ENCODE data around the gene DPYD. TPM values are rescaled to one million over a fixed set of nuclear protein-coding genes. Genes with fewer than 3 reads are reported as not detected.

DPYD gene
- total RNA-seq, 1 experiment from 2014 or later, result 0.46 TPM

DNA sequence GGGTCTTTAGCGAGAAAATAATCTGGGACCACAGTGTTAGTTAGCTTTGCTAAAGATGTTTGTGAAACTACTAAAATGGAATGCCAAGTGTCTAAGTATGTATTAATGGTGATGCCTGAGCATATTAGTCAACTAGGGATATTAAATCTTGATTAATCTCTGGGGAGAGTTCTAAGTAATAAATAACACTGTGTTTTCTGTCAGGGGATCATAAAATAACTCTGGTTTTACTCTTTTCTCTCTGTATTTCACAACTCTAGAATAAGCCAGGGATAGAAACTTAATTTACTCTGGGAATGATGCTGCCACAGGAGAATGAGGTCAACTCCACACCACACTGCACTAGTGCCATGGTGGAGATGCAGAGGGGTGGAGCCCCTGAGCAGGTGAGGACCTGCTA lies 800.0 kb downstream of the DPYD start:
- Mint-ChIP-seq H3K27me3 (ENCODE audit: low read depth) (peaks cover 3% of the 10 kb centered on the region), H3K4me3 (no peak overlapping the region), H3K27ac (no peak overlapping the region), H3K9me3 (no peaks in the 10 kb centered on the region), H3K4me1 (peaks cover 36% of the 10 kb centered on the region), H3K36me3 (no peaks in the 10 kb centered on the region)
- POLR2A ChIA-PET, result no interaction called here
- no peak for ATAC-seq
- DNase-seq (ENCODE audit: low spot score), result no peak
- TF ChIP-seq, protein P1, sequence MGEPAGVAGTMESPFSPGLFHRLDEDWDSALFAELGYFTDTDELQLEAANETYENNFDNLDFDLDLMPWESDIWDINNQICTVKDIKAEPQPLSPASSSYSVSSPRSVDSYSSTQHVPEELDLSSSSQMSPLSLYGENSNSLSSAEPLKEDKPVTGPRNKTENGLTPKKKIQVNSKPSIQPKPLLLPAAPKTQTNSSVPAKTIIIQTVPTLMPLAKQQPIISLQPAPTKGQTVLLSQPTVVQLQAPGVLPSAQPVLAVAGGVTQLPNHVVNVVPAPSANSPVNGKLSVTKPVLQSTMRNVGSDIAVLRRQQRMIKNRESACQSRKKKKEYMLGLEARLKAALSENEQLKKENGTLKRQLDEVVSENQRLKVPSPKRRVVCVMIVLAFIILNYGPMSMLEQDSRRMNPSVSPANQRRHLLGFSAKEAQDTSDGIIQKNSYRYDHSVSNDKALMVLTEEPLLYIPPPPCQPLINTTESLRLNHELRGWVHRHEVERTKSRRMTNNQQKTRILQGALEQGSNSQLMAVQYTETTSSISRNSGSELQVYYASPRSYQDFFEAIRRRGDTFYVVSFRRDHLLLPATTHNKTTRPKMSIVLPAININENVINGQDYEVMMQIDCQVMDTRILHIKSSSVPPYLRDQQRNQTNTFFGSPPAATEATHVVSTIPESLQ (CRISPR knock-in tag; IDR thresholded peaks at IDR 0.05), result no peak
- TF ChIP-seq FOXJ3 (CRISPR knock-in tag; IDR thresholded peaks at IDR 0.05; ENCODE audit: borderline replicate concordance) (no peak), TCF7 (CRISPR knock-in tag; IDR thresholded peaks at IDR 0.05; ENCODE audit: low read depth) (no peak), MXD4 (CRISPR knock-in tag; IDR thresholded peaks at IDR 0.05; ENCODE audit: borderline replicate concordance) (no peak), OVOL2 (CRISPR knock-in tag; IDR thresholded peaks at IDR 0.05; ENCODE audit: borderline replicate concordance) (no peak), ESRRA (CRISPR knock-in tag; IDR thresholded peaks at IDR 0.05; ENCODE audit: borderline replicate concordance) (no peak), ZNF232 (CRISPR knock-in tag; IDR thresholded peaks at IDR 0.05) (no peak), CREB1 (CRISPR knock-in tag; IDR thresholded peaks at IDR 0.05) (no peak), TEAD4 (CRISPR knock-in tag; IDR thresholded peaks at IDR 0.05) (no peak), ZNF219 (CRISPR knock-in tag; IDR thresholded peaks at IDR 0.05; ENCODE audit: borderline replicate concordance) (no peak), GTF2I (CRISPR knock-in tag; conservative IDR thresholded peaks at IDR 0.05) (no peak), SP1 (CRISPR knock-in tag; conservative IDR thresholded peaks at IDR 0.05) (no peak), ZNF121 (CRISPR knock-in tag; IDR thresholded peaks at IDR 0.05) (no peak), NFYB (CRISPR knock-in tag; conservative IDR thresholded peaks at IDR 0.05; ENCODE audit: low read depth) (no peak)
- TF ChIP-seq, protein P2, sequence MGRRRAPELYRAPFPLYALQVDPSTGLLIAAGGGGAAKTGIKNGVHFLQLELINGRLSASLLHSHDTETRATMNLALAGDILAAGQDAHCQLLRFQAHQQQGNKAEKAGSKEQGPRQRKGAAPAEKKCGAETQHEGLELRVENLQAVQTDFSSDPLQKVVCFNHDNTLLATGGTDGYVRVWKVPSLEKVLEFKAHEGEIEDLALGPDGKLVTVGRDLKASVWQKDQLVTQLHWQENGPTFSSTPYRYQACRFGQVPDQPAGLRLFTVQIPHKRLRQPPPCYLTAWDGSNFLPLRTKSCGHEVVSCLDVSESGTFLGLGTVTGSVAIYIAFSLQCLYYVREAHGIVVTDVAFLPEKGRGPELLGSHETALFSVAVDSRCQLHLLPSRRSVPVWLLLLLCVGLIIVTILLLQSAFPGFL (CRISPR knock-in tag; IDR thresholded peaks at IDR 0.05; ENCODE audit: borderline replicate concordance), result no peak
- TF ChIP-seq, protein P3, sequence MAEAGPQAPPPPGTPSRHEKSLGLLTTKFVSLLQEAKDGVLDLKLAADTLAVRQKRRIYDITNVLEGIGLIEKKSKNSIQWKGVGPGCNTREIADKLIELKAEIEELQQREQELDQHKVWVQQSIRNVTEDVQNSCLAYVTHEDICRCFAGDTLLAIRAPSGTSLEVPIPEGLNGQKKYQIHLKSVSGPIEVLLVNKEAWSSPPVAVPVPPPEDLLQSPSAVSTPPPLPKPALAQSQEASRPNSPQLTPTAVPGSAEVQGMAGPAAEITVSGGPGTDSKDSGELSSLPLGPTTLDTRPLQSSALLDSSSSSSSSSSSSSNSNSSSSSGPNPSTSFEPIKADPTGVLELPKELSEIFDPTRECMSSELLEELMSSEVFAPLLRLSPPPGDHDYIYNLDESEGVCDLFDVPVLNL (CRISPR knock-in tag; IDR thresholded peaks at IDR 0.05; ENCODE audit: borderline replicate concordance, low read depth), result no peak
- TF ChIP-seq, protein P4, sequence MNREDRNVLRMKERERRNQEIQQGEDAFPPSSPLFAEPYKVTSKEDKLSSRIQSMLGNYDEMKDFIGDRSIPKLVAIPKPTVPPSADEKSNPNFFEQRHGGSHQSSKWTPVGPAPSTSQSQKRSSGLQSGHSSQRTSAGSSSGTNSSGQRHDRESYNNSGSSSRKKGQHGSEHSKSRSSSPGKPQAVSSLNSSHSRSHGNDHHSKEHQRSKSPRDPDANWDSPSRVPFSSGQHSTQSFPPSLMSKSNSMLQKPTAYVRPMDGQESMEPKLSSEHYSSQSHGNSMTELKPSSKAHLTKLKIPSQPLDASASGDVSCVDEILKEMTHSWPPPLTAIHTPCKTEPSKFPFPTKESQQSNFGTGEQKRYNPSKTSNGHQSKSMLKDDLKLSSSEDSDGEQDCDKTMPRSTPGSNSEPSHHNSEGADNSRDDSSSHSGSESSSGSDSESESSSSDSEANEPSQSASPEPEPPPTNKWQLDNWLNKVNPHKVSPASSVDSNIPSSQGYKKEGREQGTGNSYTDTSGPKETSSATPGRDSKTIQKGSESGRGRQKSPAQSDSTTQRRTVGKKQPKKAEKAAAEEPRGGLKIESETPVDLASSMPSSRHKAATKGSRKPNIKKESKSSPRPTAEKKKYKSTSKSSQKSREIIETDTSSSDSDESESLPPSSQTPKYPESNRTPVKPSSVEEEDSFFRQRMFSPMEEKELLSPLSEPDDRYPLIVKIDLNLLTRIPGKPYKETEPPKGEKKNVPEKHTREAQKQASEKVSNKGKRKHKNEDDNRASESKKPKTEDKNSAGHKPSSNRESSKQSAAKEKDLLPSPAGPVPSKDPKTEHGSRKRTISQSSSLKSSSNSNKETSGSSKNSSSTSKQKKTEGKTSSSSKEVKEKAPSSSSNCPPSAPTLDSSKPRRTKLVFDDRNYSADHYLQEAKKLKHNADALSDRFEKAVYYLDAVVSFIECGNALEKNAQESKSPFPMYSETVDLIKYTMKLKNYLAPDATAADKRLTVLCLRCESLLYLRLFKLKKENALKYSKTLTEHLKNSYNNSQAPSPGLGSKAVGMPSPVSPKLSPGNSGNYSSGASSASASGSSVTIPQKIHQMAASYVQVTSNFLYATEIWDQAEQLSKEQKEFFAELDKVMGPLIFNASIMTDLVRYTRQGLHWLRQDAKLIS (CRISPR knock-in tag; IDR thresholded peaks at IDR 0.05; ENCODE audit: borderline replicate concordance), result no peak
- TF ChIP-seq, protein P5, sequence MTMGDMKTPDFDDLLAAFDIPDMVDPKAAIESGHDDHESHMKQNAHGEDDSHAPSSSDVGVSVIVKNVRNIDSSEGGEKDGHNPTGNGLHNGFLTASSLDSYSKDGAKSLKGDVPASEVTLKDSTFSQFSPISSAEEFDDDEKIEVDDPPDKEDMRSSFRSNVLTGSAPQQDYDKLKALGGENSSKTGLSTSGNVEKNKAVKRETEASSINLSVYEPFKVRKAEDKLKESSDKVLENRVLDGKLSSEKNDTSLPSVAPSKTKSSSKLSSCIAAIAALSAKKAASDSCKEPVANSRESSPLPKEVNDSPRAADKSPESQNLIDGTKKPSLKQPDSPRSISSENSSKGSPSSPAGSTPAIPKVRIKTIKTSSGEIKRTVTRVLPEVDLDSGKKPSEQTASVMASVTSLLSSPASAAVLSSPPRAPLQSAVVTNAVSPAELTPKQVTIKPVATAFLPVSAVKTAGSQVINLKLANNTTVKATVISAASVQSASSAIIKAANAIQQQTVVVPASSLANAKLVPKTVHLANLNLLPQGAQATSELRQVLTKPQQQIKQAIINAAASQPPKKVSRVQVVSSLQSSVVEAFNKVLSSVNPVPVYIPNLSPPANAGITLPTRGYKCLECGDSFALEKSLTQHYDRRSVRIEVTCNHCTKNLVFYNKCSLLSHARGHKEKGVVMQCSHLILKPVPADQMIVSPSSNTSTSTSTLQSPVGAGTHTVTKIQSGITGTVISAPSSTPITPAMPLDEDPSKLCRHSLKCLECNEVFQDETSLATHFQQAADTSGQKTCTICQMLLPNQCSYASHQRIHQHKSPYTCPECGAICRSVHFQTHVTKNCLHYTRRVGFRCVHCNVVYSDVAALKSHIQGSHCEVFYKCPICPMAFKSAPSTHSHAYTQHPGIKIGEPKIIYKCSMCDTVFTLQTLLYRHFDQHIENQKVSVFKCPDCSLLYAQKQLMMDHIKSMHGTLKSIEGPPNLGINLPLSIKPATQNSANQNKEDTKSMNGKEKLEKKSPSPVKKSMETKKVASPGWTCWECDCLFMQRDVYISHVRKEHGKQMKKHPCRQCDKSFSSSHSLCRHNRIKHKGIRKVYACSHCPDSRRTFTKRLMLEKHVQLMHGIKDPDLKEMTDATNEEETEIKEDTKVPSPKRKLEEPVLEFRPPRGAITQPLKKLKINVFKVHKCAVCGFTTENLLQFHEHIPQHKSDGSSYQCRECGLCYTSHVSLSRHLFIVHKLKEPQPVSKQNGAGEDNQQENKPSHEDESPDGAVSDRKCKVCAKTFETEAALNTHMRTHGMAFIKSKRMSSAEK (CRISPR knock-in tag; IDR thresholded peaks at IDR 0.05; ENCODE audit: borderline replicate concordance), result no peak
- CTCF ChIA-PET, result no interaction called here

Data from WTC11 (cell line).